Activated CD4-positive, alpha-beta memory T cell treated with anti-CD3 and anti-CD28 coated beads for 36 hours (primary cell): Measurements from ENCODE around the gene PDZD7. TPM values are rescaled to one million over a fixed set of nuclear protein-coding genes. Genes with fewer than 3 reads are reported as not detected.

Source experiments
- CTCF ChIA-PET: fragments of 350-600 bp; sonication (Branson Sonifier 250); formaldehyde crosslinking; loops from one replicate; lab custom pipeline; 2021; ENCODE audit warnings: antibody characterized with exemption, inconsistent platforms; lab: Charles Lee
- POLR2A ChIA-PET: fragments of 350-600 bp; sonication (Branson Sonifier 250); formaldehyde crosslinking; loops from one replicate; lab custom pipeline; 2021; ENCODE audit warnings: antibody characterized with exemption; lab: Charles Lee
- DNase-seq: peaks from one replicate; pipeline ENCODE4 v3.0.0-alpha.2; 2020
- H3K27ac Mint-ChIP-seq: one replicate; pipeline ENCODE4 v1.8.0; 2021; ENCODE audit warnings: mixed read lengths
- H3K27me3 Mint-ChIP-seq: one replicate; pipeline ENCODE4 v1.8.0; 2021; ENCODE audit warnings: mixed read lengths
- H3K36me3 Mint-ChIP-seq: one replicate; pipeline ENCODE4 v1.8.0; 2021; ENCODE audit warnings: mixed read lengths
- H3K4me1 Mint-ChIP-seq: one replicate; pipeline ENCODE4 v1.8.0; 2021; ENCODE audit warnings: low read depth, mixed read lengths
- H3K4me3 Mint-ChIP-seq: one replicate; pipeline ENCODE4 v1.8.0; 2021; ENCODE audit warnings: mild to moderate bottlenecking, mixed read lengths
- H3K9me3 Mint-ChIP-seq: one replicate; pipeline ENCODE4 v1.8.0; 2021; ENCODE audit warnings: mixed read lengths
- intact Hi-C: fragments of 100-400 bp; cut with micrococcal nuclease; formaldehyde crosslinking; loops from one replicate; pipeline ENCODE4 v1.15.1; 2023
- total RNA-seq, 2 experiments: library from RNA; stranded (reverse); gene quantifications; one replicate each; pipeline ENCODE4 v1.2.3, GENCODE V29; 2021

The PDZD7 gene
- total RNA-seq, 2 experiments from 2014 or later, result 0.31 to 0.93 TPM

- DNase-seq, result no peak
- POLR2A ChIA-PET, result interaction anchor here (1.3 kb wide), 1 partner anchor 35 kb away, joined by 3 read pairs; no protein-coding TSS in a partner anchor
- no peaks in the 10 kb centered on the region for H3K9me3 Mint-ChIP-seq
- peak overlapping the region; percentile 73 for H3K4me3 Mint-ChIP-seq
- no peaks in the 10 kb centered on the region for H3K36me3 Mint-ChIP-seq
- peaks cover 15% of the 10 kb centered on the region for H3K4me1 Mint-ChIP-seq
- intact Hi-C loops, result loop anchor here (1.0 to 10.0 kb wide), 2 partner anchors 26 to 288 kb away; partner anchors contain the start of gene BTRC
- peaks cover 38% of the 10 kb centered on the region for H3K27me3 Mint-ChIP-seq
- no peak overlapping the region for H3K27ac Mint-ChIP-seq
- CTCF ChIA-PET, result interaction anchor here (0.6 to 16.0 kb wide), 16 partner anchors 8 to 171 kb away, joined by 3 to 559 read pairs (median 4); partner anchors contain the start of genes PDZD7 and SFXN3
Observed at GRCh38 chr10:101066896-101067355, 36.0 kb upstream of the PDZD7 start.

- H3K4me1 Mint-ChIP-seq, result peaks cover 17% of the 10 kb centered on the region
- H3K4me3 Mint-ChIP-seq, result peak overlapping the region; percentile 45
- no peaks in the 10 kb centered on the region for H3K9me3 Mint-ChIP-seq
- ChIA-PET POLR2A (interaction anchor here (1.2 to 1.3 kb wide), 2 partner anchors 34 to 36 kb away, joined by 3 read pairs; partner anchors contain the start of genes PDZD7 and SFXN3), CTCF (interaction anchor here (0.7 to 16.0 kb wide), 11 partner anchors 11 to 81 kb away, joined by 3 to 559 read pairs (median 7); partner anchors contain the start of genes PDZD7 and SFXN3)
- intact Hi-C loops, result loop anchor here (10.0 kb wide), 1 partner anchor 288 kb away; the partner anchor contains the start of gene BTRC
- no peaks in the 10 kb centered on the region for H3K36me3 Mint-ChIP-seq
- H3K27ac Mint-ChIP-seq, result no peak overlapping the region
- peaks cover 35% of the 10 kb centered on the region for H3K27me3 Mint-ChIP-seq
- DNase-seq, result peak; percentile 70
Observed at GRCh38 chr10:101066146-101066895, 35.4 kb upstream of the PDZD7 start.

GRCh38 chr10:101065481-101066145, 34.7 kb upstream of the PDZD7 start:
- H3K4me1 Mint-ChIP-seq, result peaks cover 17% of the 10 kb centered on the region
- no peaks in the 10 kb centered on the region for H3K36me3 Mint-ChIP-seq
- no peak for DNase-seq
- intact Hi-C loops, result loop anchor here (10.0 kb wide), 1 partner anchor 289 kb away; the partner anchor contains the start of gene BTRC
- H3K9me3 Mint-ChIP-seq, result no peaks in the 10 kb centered on the region
- no peak overlapping the region for H3K4me3 Mint-ChIP-seq
- peaks cover 35% of the 10 kb centered on the region for H3K27me3 Mint-ChIP-seq
- ChIA-PET CTCF (interaction anchor here (1.6 to 16.0 kb wide), 4 partner anchors 25 to 82 kb away, joined by 3 to 559 read pairs (median 81); partner anchors contain the start of genes PDZD7 and SFXN3), POLR2A (interaction anchor here (1.2 kb wide), 1 partner anchor 35 kb away, joined by 3 read pairs; the partner anchor contains the start of genes PDZD7 and SFXN3)
- no peak overlapping the region for H3K27ac Mint-ChIP-seq

GRCh38 chr10:101064415-101065030, 33.6 kb upstream of the PDZD7 start:
- ChIA-PET POLR2A (interaction anchor here (1.2 kb wide), 1 partner anchor 34 kb away, joined by 3 read pairs; the partner anchor contains the start of genes PDZD7 and SFXN3), CTCF (interaction anchor here (1.6 to 16.0 kb wide), 4 partner anchors 24 to 83 kb away, joined by 3 to 559 read pairs (median 81); partner anchors contain the start of genes PDZD7 and SFXN3)
- H3K27ac Mint-ChIP-seq, result no peak overlapping the region
- peaks cover 23% of the 10 kb centered on the region for H3K4me1 Mint-ChIP-seq
- H3K9me3 Mint-ChIP-seq, result no peaks in the 10 kb centered on the region
- H3K36me3 Mint-ChIP-seq, result no peaks in the 10 kb centered on the region
- intact Hi-C loops, result loop anchor here (10.0 kb wide), 1 partner anchor 290 kb away; the partner anchor contains the start of gene BTRC
- H3K4me3 Mint-ChIP-seq, result no peak overlapping the region
- H3K27me3 Mint-ChIP-seq, result peaks cover 35% of the 10 kb centered on the region
- DNase-seq, result no peak

- H3K4me3 Mint-ChIP-seq, result no peak overlapping the region
- no peak overlapping the region for H3K27ac Mint-ChIP-seq
- peaks cover 26% of the 10 kb centered on the region for H3K4me1 Mint-ChIP-seq
- no peak for DNase-seq
- POLR2A ChIA-PET, result no interaction called here
- intact Hi-C loops, result loop anchor here (10.0 kb wide), 1 partner anchor 291 kb away; the partner anchor contains the start of gene BTRC
- H3K27me3 Mint-ChIP-seq, result peaks cover 35% of the 10 kb centered on the region
- CTCF ChIA-PET, result interaction anchor here (1.0 to 16.0 kb wide), 8 partner anchors 8 to 177 kb away, joined by 3 to 559 read pairs (median 15); partner anchors contain the start of genes PDZD7 and SFXN3
- no peaks in the 10 kb centered on the region for H3K9me3 Mint-ChIP-seq
- no peaks in the 10 kb centered on the region for H3K36me3 Mint-ChIP-seq
Observed at GRCh38 chr10:101063548-101064414, 32.9 kb upstream of the PDZD7 start.

- Mint-ChIP-seq H3K27me3 (peaks cover 35% of the 10 kb centered on the region), H3K27ac (no peak overlapping the region)
Observed at GRCh38 chr10:101063050-101063525, 32.2 kb upstream of the PDZD7 start.

GRCh38 chr10:101062232-101063049, 31.5 kb upstream of the PDZD7 start:
- Mint-ChIP-seq H3K9me3 (no peaks in the 10 kb centered on the region), H3K27me3 (peaks cover 31% of the 10 kb centered on the region), H3K4me3 (peak overlapping the region; percentile 51), H3K27ac (no peak overlapping the region), H3K36me3 (no peaks in the 10 kb centered on the region), H3K4me1 (peaks cover 26% of the 10 kb centered on the region)
- peak; percentile 71 for DNase-seq
- CTCF ChIA-PET, result interaction anchor here (0.9 to 16.0 kb wide), 10 partner anchors 10 to 178 kb away, joined by 3 to 559 read pairs (median 5); partner anchors contain the start of genes PDZD7 and SFXN3
- intact Hi-C loops, result loop anchor here (10.0 kb wide), 1 partner anchor 292 kb away; the partner anchor contains the start of gene BTRC
- POLR2A ChIA-PET, result interaction anchor here (1.1 to 1.2 kb wide), 2 partner anchors 16 to 84 kb away, joined by 3 read pairs; no protein-coding TSS in a partner anchor

More at GRCh38 chr10:101063050-101063525, 32.2 kb upstream of the PDZD7 start:
- Mint-ChIP-seq H3K36me3 (no peaks in the 10 kb centered on the region), H3K4me3 (no peak overlapping the region), H3K4me1 (peaks cover 26% of the 10 kb centered on the region), H3K9me3 (no peaks in the 10 kb centered on the region)
- POLR2A ChIA-PET, result interaction anchor here (1.2 kb wide), 1 partner anchor 17 kb away, joined by 3 read pairs; no protein-coding TSS in a partner anchor
- DNase-seq, result no peak
- CTCF ChIA-PET, result interaction anchor here (0.9 to 16.0 kb wide), 9 partner anchors 9 to 177 kb away, joined by 3 to 559 read pairs (median 5); partner anchors contain the start of genes PDZD7 and SFXN3
- intact Hi-C loops, result loop anchor here (10.0 kb wide), 1 partner anchor 292 kb away; the partner anchor contains the start of gene BTRC

GRCh38 chr10:101061624-101062231, 30.8 kb upstream of the PDZD7 start, which contains the start of gene KAZALD1:
Gene KAZALD1 (plus strand): TSS chr10:101061989. CDS start chr10:101062593, 604 bp downstream.
- peaks cover 26% of the 10 kb centered on the region for H3K4me1 Mint-ChIP-seq
- CTCF ChIA-PET, result interaction anchor here (0.6 to 16.0 kb wide), 6 partner anchors 21 to 474 kb away, joined by 3 to 559 read pairs (median 14); partner anchors contain the start of genes PDZD7 and SFXN3

More at GRCh38 chr10:101061624-101062231, 30.8 kb upstream of the PDZD7 start, which contains the start of gene KAZALD1:
- H3K4me3 Mint-ChIP-seq, result peak within 1 kb of the TSS; percentile 95
- H3K27me3 Mint-ChIP-seq, result peaks cover 27% of the 10 kb centered on the region
- no peaks in the 10 kb centered on the region for H3K36me3 Mint-ChIP-seq
- no peak for DNase-seq
- peak within 1 kb of the TSS; percentile 85 for H3K27ac Mint-ChIP-seq
- H3K9me3 Mint-ChIP-seq, result no peaks in the 10 kb centered on the region
- POLR2A ChIA-PET, result interaction anchor here (0.9 to 2.1 kb wide), 4 partner anchors 10 to 85 kb away, joined by 3 to 10 read pairs (median 4); partner anchors contain the start of genes PDZD7 and SFXN3
- intact Hi-C loops, result loop anchor here (2.0 to 10.0 kb wide), 2 partner anchors 43 to 293 kb away; partner anchors contain the start of gene BTRC
